OCI-M2 (cell line): ENCODE results near the gene MBD6.
"Not testable (repeated sequence)": the region's sequence is repeated elsewhere in the genome, so short reads cannot be mapped to it uniquely, and the experiment has no call there.

Experiments
- DNase-seq: peaks from one replicate; lab custom pipeline; 2025; ENCODE audit not compliant: unreplicated experiment; lab: John Stamatoyannopoulos, UW

MBD6 gene

DNA sequence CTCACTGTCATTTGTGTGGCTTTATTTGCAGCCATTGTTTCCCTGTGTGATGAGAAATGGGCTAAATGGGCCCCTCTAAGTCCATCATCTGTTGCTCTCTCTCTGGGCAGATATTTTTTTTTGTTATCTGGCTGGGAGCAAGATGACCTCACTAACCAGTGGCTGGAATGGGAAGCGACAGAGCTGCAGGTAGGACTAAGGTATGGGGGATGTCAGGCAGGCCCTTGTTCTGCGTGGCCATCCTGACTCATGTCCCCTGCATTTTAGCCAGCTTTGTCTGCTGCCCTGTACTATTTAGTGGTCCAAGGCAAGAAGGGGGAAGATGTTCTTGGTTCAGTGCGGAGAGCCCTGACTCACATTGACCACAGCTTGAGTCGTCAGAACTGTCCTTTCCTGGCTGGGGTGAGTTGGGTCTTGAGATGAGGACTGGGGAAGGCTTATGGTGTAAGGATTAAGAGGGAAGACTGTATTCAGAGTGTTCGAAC is 33.4 kb upstream of the MBD6 start:
- DNase-seq = no peak

GRCh38 chr12:57490126-57490525 is 32.5 kb upstream of the MBD6 start:
- DNase-seq = no peak

DNA sequence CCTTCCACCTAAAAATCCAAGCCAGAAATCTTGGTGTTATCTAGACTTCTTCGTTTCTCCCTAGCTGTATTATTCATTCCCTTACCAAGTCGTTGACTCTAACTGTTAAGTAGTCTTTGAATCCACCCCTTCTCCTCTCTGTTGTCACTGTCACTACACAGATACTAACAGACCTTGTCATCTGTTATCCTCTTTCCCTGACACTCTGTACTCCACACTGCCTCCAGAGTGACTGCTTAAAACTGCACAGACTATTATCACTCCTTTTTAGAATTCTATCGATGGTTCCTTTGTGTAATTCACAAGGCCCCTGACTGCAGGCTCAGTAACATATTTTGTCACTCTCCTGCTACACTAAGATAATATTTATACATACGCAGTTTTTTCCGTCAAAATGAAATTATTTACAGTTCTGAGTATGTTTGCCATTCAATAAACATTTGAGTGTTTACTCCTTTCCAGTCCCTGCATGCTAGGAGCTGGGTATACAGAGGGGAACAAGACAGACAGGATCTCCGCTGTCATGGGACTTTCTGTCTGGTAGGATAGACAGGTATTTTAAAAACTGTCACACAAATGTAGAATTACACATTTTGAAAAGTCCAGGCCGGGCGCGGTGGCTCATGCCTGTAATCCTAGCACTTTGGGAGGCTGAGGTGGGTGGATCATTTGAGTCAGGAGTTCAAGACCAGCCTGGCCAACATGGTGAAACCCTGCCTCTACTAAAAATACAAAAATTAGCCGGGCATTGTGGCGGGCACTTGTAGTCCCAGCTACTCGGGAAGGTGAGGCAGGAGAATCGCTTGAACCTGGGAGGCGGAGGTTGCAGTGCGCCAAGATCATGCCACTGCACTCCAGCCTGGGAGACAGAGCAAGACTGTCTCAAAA is 31.0 kb upstream of the MBD6 start:
- DNase-seq = no peak

GRCh38 chr12:57495051-57495701 is 27.4 kb upstream of the MBD6 start:
- not testable (repeated sequence) for DNase-seq

GRCh38 chr12:57496822-57497221 is 25.8 kb upstream of the MBD6 start:
- DNase-seq = no peak

- no peak for DNase-seq
Observed at GRCh38 chr12:57497223-57498131, 25.1 kb upstream of the MBD6 start.

DNA sequence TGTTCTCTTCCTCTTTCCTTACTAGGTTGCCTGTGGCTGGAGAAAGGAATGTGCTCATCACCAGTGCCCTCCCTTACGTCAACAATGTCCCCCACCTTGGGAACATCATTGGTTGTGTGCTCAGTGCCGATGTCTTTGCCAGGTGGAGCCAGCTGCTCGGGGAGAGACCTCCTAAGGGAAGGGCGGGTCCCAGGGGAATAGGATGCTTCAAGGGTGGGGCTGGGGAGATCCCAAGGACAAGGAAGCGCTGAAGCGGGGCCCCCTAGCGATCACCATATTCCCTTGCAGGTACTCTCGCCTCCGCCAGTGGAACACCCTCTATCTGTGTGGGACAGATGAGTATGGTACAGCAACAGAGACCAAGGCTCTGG is 24.5 kb upstream of the MBD6 start:
- DNase-seq = no peak

DNA sequence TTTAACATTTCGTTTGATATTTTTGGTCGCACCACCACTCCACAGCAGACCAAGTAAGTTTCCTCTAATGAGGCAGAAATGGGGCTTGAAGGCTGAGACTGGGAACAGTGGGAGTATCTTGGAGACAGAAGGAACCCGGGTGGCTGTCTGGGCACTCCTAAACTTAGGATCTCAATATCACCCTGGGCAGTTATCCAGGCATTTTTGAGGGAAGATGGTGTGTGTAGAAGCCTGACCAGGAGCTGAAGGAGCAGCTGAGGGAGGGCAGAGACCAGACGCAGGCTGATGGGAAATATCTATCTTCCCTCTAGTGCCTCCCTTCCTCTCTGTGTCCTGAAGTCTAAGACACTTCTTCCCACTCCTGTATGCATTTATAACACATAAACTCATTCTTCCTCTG is 24.1 kb upstream of the MBD6 start:
- no peak for DNase-seq

DNA sequence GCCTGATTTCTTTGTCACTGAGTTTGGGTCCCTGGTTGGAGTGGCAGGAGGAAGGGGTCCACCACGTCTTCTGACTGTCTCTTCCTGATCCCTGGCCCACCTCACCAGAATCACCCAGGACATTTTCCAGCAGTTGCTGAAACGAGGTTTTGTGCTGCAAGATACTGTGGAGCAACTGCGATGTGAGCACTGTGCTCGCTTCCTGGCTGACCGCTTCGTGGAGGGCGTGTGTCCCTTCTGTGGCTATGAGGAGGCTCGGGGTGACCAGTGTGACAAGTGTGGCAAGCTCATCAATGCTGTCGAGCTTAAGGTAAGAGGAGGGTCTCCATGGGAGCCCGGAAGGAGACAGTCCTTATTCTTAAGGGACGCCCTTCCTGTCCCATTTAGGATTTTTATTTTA is 22.4 kb upstream of the MBD6 start:
- no peak for DNase-seq

DNA sequence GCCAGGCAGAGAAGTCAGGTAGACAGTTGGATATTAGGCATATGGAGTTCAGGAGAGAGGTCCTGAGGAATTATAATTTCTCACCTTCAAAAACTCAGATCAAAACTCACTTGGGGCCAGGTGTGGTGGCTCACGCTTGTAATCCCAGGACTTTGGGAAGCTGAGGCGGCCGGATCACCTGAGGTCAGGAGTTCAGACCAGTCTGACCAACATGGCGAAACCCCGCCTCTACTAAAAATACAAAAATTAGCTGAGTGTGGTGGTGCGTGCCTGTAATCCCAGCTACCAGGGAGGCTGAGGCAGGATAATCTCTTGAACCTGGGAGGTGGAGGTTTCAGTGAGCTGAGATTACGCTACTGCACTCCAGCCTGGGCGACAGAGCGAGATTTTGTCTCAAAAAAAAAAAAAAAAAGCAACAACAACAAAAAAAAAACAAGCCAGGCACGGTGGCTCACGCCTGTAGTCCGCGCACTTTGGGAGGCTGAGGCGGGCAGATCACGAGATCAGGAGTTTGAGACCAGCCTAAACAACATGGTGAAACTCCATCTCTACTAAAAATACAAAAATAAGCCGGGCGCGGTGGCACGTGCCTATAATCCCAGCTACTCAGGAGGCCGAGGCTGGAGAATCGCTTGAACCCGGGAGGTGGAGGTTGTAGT is 20.2 kb upstream of the MBD6 start:
- not testable (repeated sequence) for DNase-seq

- DNase-seq = not testable (repeated sequence)
Observed at GRCh38 chr12:57506541-57506940, 16.1 kb upstream of the MBD6 start.

- DNase-seq = not testable (repeated sequence)
Observed at GRCh38 chr12:57507796-57508195, 14.8 kb upstream of the MBD6 start.

DNA sequence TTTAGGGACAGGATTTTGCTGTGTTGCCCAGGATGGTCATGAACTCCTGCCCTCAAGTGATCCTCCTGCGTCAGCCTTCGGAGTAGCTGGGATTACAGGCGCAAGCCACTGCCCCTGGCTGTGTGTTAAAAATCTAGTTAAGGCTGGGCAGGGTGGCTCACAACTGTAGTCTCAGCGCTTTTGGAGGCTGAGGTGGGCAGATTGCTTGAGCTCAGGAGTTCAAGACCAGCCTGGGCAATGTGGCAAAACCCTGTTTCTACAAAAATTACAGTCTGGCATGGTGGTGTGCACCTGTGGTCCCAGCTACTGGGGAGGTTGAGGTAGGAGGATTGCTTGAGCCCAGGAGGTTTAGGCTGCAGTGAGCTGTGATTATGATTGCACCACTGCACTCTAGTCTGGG is 11.5 kb upstream of the MBD6 start:
- DNase-seq = no peak

DNA sequence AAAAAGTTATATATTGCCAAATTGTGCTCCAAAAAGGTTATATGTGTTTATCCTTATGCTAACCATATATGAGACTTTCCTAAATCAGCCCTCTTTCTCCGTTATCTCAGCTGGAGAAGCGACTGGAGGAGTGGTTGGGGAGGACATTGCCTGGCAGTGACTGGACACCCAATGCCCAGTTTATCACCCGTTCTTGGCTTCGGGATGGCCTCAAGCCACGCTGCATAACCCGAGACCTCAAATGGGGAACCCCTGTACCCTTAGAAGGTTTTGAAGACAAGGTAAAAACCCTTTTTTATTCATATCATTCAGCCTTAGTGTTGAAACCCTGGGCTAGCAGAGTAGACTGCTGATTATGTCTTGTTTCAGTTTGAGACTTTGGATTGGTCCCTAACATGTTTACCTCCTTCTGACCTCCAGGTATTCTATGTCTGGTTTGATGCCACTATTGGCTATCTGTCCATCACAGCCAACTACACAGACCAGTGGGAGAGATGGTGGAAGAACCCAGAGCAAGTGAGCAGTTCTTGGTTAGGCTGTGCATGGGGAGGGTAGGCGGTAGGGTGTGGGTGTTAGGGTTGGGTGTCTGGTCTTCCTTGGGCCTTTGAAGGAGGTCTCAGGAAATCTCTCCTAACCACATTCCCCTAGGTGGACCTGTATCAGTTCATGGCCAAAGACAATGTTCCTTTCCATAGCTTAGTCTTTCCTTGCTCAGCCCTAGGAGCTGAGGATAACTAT is 10.9 kb upstream of the MBD6 start:
- no peak for DNase-seq

- DNase-seq = no peak
Observed at GRCh38 chr12:57512665-57513064, 10.0 kb upstream of the MBD6 start.

DNA sequence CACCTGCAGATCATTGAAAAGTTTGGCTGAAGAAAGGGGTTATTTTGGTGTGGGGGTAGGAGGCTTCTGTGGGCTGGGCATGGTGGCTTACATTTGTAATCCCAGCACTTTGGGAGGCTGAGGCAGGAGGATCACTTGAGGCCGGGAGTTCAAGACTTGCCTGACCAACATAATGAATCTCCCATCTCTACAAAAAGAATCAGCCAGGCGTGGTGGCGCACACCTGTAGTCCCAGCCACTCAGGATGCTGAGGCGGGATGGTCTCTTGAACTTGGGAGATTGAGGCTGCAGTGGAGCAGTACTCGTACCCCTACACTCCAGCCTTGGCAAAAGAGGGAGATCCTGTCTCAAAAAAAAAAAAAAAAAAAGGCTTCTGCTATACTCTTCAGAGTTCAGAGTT is 9.4 kb upstream of the MBD6 start:
- DNase-seq = no peak

DNA sequence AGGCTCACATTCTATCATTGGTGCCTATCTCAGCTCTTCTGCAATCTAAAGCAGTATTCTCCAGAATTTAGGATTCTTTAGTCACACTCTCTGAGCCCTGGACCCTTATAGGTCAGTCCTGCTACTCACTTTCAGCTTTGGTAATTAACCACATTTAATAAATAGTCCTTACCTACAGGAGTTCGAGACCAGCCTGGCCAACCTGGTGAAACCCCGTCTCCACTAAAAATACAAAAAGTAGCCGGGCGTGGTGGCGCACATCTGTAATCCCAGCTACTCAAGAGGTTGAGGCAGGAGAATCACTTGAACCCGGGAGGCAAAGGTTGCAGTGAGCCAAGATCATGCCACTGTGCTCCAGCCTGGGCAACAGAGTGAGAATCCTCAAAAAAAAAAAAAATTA is 8.9 kb upstream of the MBD6 start:
- not testable (repeated sequence) for DNase-seq

GRCh38 chr12:57514246-57514645 is 8.4 kb upstream of the MBD6 start:
- not testable (repeated sequence) for DNase-seq

- no peak for DNase-seq
Observed at GRCh38 chr12:57514720-57515407, 7.8 kb upstream of the MBD6 start.
